ENCODE results near the gene NEDD8.
"Not testable (repeated sequence)": the region's sequence is repeated elsewhere in the genome, so short reads cannot be mapped to it uniquely, and the experiment has no call there.

NEDD8 gene

DNA sequence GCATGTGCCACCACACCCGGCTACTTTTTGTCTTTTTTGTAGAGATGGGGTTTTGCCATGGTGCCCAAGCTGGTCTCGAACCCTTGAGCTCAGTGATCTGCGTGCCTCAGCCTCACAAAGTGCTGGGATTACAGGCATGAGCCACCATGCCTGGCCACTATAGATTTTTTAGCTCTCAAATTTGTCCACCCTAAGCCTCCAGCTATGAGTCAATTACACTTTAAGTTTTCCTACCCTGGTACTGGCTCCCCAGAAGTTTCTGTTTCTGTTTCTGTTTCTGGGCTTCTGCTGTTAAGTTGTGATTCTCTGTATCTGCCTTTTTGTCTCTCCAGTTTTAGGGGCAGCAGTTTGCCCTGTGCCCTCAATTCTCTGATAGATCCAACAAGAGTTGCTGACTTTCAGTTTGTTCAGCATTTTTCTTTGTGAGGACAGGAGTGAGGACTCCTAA is 14.6 kb upstream of the NEDD8 start:
- DNase-seq = peak; percentile 6

DNA sequence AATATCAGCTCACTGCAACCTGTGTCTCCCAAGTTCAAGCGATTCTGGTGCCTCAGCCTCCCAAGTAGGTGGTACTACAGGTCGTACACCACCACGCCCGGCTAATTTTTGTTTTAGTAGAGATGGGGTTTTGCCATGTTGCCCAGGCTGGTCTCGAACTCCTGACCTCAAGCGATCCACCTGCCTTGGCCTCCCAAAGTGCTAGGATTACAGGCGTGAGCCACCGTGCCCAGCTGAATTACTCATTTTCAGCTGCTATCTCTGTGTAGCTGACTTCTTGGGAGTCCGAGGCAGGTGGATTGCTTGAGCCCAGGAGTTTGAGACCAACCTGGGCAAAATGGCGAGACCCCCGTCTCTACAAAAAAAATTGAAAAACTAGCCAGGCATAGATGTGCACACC is 13.2 kb upstream of the NEDD8 start:
- DNase-seq = peak; percentile 21

DNA sequence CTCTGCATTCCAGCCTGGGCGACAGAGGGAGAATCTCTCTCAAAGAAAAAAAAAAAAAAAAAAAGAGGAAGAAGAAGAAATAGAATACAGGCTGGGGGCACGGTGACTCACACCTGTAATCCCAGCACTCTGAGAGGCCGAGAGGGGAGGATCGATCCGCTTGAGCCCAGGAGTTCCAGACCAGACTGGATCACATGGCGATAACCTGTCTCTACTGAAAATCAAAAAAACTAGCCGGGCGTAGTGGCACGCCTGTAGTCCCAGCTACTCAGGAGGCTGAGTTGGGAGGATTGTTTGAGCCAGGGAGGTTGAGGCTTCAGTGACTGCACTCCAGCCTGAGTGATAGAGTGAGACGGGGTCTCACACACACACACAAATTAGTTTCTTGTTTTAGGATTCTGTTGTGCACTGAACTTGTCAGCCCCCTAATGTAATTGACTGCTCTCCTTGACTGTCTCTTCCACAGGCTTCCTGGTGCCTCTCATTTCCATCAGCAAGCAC is 11.2 kb upstream of the NEDD8 start:
- peak; percentile 79 for DNase-seq

DNA sequence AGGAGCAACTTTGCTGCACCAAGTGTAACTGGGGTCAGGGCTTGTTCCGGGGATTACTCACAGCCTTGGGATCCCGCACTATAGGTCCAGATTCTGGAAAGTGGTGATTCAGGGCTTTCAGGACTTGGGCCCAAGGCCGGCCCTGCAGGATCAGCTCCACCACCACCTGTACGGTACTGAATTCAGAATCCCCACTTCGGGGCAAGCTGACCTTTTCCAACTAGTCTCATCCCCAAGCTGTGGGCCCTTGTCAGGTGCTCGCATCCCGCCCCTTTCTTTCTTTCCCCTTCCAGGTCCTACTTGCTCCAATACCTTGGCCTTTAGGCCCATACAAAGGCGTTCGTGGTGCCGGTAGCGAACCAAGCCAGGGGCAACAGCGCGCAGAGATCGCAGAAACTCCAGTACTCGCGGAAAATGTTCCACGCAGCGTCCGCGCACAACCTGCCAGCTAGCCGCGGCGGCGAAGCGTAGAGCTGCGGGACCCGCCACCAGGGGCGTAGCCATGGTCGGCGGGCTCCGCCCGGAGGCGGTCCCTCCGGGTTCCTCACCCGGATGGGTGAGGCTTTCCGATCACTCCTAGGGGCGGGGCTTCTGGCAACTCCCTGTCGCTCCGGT is 9.8 kb upstream of the NEDD8 start:
- DNase-seq = peak; percentile 97

DNA sequence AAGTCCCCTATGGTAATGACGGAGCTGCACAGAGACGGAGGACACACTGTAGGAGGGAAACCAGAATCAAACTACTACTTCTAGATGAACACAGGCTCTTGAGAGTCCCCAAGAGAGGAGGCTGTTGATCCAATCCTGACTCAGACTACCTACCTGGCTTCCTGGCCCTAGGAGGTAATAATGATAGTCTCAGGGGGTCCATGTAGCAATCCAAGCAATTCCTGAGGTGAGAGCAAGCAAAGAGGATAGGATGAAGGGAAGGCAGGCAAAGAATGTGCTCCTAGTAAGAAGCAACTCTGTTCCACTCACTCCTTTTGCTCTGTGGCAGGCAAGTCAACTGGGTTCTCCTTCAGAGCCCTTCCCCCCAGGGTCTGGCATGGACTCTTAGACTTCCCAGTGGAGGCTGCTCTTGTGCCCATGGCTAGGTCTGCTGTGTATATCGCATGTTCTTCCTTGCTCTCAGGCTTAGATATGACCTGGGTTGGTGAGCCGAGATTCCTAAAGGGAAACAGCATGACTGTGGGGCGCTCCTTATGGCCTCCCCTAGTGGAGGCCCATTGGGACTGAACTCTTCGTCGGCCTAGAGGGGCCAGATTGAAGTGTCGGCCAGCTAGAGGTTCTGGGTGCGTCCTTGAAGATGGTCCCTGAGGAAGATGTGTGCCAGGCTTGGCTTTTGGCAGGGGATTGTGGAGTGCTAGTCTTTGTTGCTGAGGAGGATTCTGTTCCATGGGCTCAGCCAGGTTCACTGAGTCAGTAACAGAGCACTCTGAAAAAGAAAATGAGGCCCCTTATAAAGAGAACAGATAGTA is 8.1 kb upstream of the NEDD8 start:
- no peak for DNase-seq

DNA sequence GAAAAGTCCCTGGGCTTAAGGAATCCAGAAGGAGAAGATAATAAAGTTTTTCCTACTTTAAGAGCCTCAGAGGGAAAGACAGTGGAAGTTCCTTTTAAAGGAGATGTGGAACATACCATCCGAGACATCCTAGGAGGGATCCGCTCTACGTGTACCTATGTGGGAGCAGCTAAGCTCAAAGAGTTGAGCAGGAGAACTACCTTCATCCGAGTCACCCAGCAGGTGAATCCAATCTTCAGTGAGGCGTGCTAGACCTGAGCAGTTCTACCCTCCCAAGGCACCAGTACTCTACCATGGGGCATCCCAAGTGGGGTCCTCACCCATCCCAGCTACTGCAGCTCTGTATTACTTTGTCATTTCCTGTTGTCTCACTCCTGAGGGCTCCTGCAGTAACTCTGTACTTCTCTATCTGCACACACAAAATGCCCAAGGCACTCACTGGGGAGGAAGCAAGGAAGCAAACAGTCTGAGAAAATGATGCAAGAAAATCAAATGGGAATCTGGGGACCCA is 6.4 kb upstream of the NEDD8 start:
- DNase-seq = no peak

DNA sequence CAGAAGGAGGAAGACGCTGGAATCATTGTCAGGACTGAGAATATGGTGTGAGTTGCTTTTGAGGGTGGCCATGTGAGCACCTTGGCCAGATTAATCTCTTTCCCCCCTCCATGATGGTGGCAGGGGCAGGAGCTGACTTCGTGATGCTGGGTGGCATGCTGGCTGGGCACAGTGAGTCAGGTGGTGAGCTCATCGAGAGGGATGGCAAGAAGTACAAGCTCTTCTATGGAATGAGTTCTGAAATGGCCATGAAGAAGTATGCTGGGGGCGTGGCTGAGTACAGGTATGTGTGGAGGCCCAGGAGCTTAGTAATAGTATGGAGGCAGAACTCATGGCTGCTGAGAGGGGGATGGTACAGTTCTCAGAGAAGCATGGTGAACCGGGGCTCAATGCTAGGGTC is 6.0 kb upstream of the NEDD8 start:
- DNase-seq = no peak

DNA sequence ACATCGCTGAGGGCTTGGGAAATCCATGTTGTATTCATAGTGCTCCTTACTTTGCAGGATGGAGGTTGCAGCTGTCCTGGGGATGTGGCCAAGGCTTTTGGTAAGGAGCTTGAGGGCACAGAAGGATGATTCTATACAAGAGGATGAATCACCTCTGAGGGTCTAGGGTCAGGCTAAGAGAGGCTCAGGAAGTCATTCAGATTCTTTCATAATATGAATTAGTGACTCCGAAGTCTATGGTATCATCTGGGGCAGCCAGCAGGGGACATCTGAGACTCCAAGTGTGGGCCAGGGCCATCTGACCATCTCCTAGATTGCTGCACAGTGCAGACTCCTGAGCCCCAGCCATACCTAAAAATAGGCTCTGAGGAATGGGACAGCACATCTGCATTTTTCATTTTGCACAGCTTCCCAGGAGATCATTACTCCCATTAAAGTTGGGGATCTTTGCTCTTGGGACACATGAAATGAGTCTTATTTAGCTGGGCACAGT is 5.3 kb upstream of the NEDD8 start:
- no peak for DNase-seq

DNA sequence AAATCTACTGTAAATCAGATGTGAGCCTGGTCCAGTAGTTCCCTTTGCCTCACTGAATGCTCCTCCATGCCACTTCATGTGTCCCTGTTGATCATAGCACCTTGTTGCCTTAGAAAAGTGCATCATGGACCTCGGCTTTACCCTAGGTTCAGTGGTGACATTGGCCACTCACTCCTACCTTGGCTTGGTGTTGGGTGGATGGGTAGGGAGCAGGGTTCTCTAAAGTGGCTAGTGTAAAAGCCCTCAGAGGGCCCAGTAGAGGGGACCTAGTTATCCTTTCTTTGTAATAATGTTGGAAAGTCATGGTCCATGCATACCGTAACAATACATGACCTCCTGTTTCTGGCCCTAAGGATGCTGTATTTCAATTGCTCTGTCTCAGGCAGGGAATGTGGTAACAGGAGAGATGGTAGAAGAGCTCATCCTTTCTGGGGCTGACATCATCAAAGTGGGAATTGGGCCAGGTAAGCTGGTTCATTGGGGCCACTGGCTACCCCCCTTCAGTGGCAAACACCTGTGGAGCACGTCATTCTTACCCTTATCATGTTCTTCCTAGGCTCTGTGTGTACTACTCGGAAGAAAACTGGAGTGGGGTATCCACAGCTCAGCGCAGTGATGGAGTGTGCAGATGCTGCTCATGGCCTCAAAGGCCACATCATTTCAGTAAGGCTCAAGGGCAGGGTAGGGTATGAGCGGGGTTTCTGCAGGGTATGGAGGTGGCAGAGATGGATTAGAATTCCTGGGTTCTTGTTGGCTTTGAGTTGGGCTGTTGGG is 4.7 kb upstream of the NEDD8 start:
- no peak for DNase-seq

DNA sequence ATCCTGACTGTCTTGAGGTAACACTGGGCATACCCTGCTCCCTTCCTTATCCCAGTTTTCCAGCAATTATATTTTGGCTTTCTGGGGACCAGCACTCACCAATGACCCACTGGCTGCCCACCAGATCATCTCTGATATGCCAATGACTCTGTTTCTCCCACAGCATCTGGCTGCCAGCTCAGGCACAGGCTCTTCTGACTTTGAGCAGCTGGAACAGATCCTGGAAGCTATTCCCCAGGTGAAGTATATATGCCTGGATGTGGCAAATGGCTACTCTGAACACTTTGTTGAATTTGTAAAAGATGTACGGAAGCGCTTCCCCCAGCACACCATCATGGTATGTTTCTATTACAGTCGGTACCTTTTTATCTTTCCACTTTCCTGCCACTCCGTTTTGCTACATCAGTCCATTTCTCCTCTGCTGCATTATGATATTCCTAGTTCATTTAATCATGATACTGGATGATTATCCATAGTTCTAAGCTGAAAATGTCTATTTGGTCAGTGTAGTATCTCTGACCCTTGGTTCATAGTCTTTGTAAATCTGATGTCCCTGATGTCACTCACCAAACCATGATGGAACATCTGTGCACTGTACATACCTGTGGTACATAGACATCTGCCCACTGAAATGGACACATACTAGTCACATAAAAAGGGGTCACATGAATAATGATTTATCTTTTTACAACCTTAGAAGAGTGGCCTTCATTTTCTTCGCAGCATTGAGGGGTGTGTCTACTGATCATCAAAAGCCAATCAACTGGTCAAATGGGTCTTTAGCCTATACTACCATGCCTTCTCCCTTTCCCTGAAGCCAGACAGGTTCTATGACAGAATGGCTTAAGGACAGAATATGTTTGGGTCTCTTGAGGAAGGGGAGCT is 3.9 kb upstream of the NEDD8 start:
- peak; percentile 7 for DNase-seq

DNA sequence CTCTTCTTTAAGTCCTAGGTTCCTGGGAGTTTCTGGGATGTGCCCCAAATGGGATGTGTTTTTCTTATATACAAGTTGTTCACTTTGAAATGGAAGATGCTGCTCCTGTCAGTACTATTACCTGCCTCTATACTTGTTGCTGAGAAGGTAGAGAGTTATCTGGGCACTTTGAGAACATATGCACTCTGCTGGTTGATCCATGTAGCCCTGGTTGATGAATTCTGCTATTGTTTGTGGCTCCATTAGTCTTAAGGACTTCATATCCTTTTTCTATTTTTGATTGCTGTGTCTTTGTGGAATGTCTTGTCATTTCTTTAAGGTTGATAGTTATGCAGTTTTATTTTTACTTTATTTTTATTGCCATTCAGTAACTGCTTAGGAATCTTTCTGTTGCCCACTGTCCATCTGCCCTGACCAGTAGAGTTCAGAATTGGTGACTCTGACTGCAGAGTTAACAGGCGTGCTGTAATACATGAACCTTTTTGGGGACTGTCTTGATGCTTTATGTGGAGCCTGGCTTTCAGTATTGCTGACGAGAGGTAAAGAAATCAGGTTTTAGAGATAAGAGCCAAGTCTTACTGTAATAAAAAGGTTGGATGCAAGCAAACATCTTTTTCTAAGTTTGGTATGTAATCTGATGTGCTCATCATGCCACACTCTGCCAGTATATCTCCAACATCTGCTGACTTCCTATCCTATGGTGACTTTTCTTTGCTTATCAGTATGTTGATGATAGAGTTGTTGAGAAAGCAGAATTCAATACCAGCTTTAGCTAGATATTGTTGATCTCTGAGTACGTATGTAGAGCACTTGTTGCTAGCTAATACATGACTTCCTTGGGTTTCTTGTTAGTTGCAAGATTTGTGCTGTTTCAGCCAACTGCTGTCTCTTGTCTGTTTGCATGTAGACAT is 2.2 kb upstream of the NEDD8 start:
- DNase-seq = no peak

DNA sequence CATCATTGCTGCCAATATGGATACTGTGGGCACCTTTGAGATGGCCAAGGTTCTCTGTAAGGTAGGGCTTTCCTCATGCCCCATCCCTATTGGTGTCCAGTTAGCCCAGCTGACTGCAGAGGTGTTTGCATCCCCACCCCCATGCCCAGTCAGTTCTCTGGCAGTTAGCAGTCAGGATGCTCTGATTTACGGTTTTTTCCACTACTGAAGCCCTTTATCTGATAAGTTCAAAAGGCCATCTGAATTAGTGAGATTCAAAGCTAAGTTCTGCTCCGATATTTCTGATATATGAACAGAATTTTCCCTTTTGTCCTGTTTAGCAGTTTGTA is 1.3 kb upstream of the NEDD8 start:
- DNase-seq = no peak

DNA sequence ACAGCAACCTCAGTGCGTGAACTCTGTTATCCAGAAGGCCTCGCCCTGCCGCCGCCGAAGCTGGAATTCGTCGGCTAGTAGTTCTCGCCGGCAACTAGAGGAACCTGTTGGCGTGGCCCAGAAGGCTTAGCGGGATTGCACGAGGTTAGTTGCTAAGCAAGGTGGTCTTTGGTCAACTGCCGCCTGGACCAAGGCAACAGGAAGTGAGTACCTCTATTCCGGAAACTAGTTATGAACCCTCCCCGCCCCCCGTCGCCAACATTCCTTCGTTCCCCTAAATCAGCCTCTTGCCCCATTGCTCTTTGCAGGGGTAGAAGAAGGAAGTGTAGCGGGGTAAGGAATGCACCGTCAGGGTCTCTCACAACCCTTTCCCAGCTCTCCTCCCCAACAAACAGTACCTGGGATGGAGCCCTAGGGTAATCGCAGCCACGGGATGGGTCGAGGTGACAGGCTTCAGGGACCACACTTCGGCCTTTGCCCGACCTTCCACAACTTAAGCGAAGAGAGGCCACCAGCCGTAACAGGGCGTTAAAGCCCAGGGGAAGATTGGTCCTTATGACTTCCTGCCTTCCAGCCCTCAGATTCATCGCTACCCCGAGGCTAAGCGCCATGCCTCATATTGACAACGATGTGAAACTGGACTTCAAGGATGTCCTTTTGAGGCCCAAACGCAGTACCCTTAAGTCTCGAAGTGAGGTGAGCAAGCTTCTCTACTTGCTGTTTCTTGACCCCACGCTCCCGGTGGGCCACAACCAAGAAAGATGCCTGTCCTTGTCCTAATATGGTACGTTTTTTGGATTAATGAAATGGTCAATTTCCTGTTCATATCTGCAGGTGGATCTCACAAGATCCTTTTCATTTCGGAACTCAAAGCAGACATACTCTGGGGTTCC is 724 bp upstream of the NEDD8 start, which contains the start of gene GMPR2:
TSS of gene GMPR2 (plus strand) at position 285 of the 893 bp plus-strand sequence. CDS start at position 610, 325 bp downstream.
- DNase-seq = no peak

DNA sequence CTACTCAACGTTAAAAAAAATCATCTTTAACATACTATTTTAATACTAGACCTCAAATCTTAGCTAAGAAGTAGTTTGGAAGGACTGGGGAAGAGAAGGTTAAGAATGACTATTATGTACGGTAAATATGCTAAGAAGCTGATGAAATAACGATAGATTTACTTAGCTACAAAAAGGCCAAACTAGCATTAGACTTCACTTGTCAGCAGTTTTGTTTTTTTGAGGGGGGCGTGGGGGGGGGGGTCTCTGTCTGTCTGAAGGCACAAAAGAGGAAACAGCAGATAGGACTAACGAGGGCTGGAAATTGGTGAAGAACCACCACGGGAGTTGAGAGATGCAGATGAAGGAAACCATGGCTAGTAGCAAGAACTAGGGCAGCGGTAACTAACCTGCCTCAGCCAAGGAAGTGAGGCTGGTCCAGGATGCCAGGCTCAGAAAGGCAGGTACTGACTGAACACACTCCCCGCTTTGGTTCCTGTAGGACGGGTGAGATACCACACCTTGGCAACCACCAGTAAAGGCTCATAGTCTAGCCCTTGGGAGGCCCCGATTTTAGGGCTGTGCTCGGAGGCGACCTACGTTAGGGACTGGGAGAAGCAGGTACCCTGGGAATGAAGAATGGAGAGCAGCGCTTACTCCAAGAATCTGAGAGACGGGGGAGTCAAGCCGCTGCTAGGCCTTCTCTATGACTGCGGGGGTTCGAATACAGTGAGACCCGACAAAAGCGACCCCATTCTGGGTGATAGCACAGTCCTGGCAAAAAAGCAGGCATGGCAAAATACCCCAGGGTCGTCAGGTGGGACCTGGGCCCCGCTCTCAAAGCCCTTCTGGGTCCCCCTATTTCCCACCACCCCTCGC is 675 bp downstream of the NEDD8 start:
- no peak for DNase-seq

DNA sequence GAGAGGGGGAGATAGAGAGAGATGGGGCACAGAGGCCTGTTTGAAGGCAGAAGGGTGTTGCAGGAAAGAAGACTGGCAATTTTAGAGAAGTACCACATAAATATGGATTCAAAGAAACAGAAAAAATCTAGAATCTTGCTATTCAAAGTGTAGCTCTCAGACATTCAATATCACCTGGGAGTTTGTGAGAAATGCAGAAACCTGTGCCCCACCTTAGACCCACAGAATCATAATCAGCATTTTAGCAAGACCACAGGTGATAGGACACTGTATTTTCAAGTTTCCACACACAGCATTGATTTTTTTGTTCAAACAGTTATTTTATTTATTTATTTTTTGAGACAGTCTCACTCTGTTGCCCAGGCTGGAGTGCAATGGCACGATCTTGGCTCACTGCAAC is 3.3 kb downstream of the NEDD8 start:
- DNase-seq = no peak

DNA sequence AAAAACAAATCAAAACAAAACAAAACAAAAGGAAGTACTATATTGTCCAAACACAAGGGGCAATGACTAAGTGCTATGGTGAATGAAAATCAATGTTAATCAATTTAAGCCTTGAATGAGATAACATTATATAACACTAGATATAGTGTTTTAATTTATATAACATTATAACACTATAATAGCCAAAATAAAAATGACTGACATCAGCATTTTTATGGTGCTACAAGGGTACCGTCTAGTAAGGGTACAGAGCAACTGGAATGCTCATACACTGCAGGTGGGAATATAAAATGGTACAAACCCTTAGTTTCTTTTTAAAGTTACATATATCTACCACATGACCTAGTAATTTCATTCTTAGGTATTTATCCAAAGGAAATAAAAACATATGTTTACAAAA is 5.7 kb downstream of the NEDD8 start:
- no peak for DNase-seq

DNA sequence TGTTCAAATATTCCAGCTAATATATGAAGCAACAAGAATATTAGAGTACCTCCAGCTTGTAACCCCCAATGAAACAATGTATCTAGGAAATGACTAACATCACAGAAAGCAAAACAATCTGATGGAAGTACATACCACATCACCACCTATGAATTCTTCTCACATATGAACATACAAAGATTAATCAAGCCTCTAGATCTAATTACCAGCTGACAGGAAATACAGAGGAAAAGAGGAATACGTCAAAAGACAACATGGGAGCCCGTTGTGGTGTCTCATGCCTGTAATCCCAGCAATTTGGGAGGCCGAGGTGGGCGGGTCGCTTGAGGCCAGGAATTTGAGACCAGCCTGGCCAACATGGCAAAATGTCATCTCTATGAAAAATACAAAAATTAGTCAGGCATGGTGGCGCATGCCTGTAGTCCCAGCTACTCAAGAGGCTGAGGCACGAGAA is 7.5 kb downstream of the NEDD8 start:
- no peak for DNase-seq

DNA sequence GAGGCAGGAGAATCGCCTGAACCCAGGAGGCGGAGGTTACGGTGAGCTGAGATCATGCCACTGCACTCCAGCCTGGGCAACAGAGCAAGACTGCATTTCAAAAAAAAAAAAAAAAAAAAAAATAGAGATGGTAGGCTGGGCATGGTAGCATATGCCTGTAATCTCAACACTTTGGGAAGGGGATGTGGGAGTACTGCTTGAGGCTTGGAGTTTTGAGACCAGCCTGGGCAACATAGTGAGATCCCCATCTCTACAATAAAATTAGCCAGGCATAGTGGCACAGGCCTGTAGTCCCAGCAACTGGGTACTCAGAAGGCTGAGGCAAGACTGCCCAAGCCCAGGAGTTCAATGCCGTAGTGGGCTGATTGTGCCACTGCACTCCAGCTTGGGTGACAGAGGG is 9.2 kb downstream of the NEDD8 start:
- DNase-seq = not testable (repeated sequence)

DNA sequence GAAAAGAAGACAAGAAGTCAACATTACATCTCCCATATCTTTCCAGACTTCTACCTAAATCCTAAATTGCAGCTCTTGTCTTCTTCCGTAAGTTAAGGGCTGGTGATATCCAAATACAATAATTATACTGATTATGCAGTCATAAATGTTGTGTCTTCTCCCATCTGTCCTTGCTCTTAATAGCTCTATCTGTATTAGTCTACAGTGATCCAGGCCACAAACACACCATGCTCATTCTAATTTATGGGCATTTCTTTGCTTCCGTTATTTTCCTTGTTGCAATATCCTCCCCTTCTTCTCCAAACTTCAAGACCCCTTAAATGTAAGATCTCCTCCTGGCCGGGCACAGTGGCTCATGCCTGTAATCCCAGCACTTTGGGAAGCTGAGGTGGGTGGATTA is 12.6 kb downstream of the NEDD8 start:
- no peak for DNase-seq

Data from islet precursor cell (in vitro differentiated cells).